GM21723 (cell line): ENCODE results near the gene HMGN2.
A peak's percentile ranks its signal among the peaks of the same experiment; 100 is the strongest.
"Not testable (repeated sequence)": the region's sequence is repeated elsewhere in the genome, so short reads cannot be mapped to it uniquely, and the experiment has no call there.

ENCODE experiments used
- ATAC-seq: cut with Tn5 transposase; IDR thresholded peaks from one replicate; pipeline ENCODE4 v1.9.1; 2021; ENCODE audit warnings: mild to moderate bottlenecking, moderate library complexity; ENCODE audit not compliant: unreplicated experiment

HMGN2 gene

GRCh38 chr1:26476958-26477357 is 4.7 kb downstream of the HMGN2 start:
- no peak for ATAC-seq

GRCh38 chr1:26477446-26478152 is 5.4 kb downstream of the HMGN2 start:
- no peak for ATAC-seq

- no peak for ATAC-seq
These were observed 5.9 kb downstream of the HMGN2 start for GRCh38 chr1:26478159-26478558.

GRCh38 chr1:26478988-26479387 is 6.7 kb downstream of the HMGN2 start:
- ATAC-seq = no peak

- no peak for ATAC-seq
These were observed 10.7 kb downstream of the HMGN2 start for GRCh38 chr1:26482921-26483320.

- ATAC-seq = no peak
These were observed 11.7 kb downstream of the HMGN2 start for GRCh38 chr1:26483980-26484379.

- no peak for ATAC-seq
These were observed 17.9 kb downstream of the HMGN2 start for GRCh38 chr1:26490155-26490554.

- no peak for ATAC-seq
These were observed 21.0 kb downstream of the HMGN2 start for GRCh38 chr1:26493267-26493666.

GRCh38 chr1:26493938-26494337 is 21.7 kb downstream of the HMGN2 start:
- no peak for ATAC-seq

- no peak for ATAC-seq
These were observed 24.6 kb downstream of the HMGN2 start for GRCh38 chr1:26496861-26497260.

- ATAC-seq = no peak
These were observed 26.7 kb downstream of the HMGN2 start for GRCh38 chr1:26498894-26499293.

- peak; percentile 69 for ATAC-seq
These were observed 28.4 kb downstream of the HMGN2 start for GRCh38 chr1:26500488-26501175.

GRCh38 chr1:26510711-26511110 is 38.5 kb downstream of the HMGN2 start:
- not testable (repeated sequence) for ATAC-seq

- ATAC-seq = not testable (repeated sequence)
These were observed 43.6 kb downstream of the HMGN2 start for GRCh38 chr1:26515836-26516235.

- ATAC-seq = no peak
These were observed 44.9 kb downstream of the HMGN2 start for GRCh38 chr1:26516987-26517765.

- no peak for ATAC-seq
These were observed 45.5 kb downstream of the HMGN2 start for GRCh38 chr1:26517766-26518049.

GRCh38 chr1:26518355-26518754 is 46.1 kb downstream of the HMGN2 start:
- no peak for ATAC-seq

GRCh38 chr1:26520339-26520738 is 48.1 kb downstream of the HMGN2 start:
- ATAC-seq = no peak

GRCh38 chr1:26521669-26522030 is 49.4 kb downstream of the HMGN2 start:
- no peak for ATAC-seq

- no peak for ATAC-seq
These were observed 49.8 kb downstream of the HMGN2 start for GRCh38 chr1:26522073-26522472.

GRCh38 chr1:26524181-26524580 is 51.9 kb downstream of the HMGN2 start:
- no peak for ATAC-seq
